Measurements from ENCODE around the gene SLC2A13.

SLC2A13 gene

DNA sequence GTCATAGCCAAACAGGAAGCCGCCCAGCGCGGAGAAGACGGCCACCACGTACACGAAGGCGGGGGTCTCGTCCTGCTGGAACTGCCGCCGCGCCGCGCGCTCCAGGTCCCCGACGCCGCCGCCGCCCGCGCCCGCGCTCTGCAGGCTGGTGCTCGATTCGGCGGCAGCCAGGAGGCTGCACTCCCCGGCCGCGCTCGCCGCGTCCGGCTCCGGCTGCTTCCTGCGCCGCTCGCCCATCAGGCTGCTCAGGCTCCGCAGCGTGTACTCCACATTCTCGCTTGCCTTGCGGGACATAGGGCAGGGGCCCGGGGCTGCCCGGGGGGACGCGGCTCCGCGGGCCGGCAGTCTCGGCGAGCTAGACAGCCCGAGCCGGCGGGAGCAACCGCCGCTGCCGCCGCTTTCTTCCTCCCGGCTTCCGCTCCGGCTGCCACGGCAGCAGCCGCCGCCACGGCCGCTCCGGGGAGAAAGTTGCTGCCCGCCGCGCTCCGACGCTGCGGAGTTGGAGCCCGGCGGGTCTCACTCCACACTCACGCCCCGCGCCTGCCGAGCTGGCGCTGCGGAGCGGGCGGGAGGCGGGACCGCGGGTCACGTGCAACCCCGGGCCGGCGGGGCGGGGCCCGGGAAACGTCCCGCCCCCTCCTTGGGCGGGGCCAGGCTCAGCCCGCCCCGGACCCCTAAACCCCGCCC, at the start of gene SLC2A13:
TSS of gene SLC2A13 (minus strand) at position 567 of the 687 bp plus-strand sequence. CDS start at position 294, 273 bp downstream.
- Histone ChIP-seq H3K9ac (ENCODE audit: low read length) (peak within 1 kb of the TSS; percentile 86), H3K36me3 (ENCODE audit: control insufficient read depth, insufficient read depth, low read length, severe bottlenecking) (no peaks in the 10 kb centered on the region), H3K4me3 (ENCODE audit: low read length) (peak within 1 kb of the TSS; percentile 86), H3K27me3 (replicated peaks; ENCODE audit: control insufficient read depth, insufficient read depth, low read length) (no peaks in the 10 kb centered on the region), H3K4me1 (ENCODE audit: control insufficient read depth, insufficient read depth, low read length) (peaks cover 20% of the 10 kb centered on the region), H3K9me3 (ENCODE audit: control insufficient read depth, low read length) (no peaks in the 10 kb centered on the region)
- peak; percentile 91 for DNase-seq (ENCODE audit: low read depth)

DNA sequence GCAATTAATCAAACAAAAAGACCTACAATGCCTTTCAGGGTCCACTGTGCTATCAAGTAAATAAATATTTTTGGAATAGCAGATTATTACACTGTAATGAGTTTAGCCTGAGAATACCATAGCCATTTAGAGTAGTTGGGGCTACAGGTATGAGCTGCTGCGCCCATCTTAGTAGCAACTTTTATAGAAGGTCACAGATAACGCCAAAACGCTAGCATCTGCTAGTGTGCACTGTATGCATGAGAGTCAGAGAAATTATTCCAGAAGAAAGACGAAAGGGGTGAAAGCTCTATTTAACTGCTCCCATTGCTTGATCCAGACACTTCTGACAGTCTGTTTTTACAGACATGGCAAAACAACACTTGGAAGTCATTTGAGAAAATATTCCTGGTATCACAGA, 48.5 kb upstream of the SLC2A13 start:
- no peaks in the 10 kb centered on the region for H3K27me3 ChIP-seq (replicated peaks; ENCODE audit: control insufficient read depth, insufficient read depth, low read length)
- H3K4me3 ChIP-seq (ENCODE audit: low read length) = no peak overlapping the region

DNA sequence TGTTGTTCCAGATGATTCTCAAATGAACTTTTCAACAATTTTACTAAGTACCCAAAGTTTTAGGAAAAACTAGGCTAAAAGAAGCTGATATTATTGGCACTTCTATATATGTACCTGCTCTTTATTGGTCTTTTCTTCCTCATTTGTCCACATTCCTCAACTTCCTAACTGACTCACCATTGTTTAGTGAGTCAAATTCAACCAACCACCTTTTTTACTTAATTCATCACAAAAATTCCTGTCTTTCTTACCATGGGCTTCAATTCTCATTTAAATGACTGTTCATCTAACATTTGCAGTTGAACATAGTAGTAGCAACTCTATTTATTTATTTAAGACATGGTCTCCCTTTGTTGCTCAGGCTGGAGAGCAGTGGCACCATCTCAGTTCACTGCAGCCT, 47.6 kb upstream of the SLC2A13 start:
- Histone ChIP-seq H3K27me3 (replicated peaks; ENCODE audit: control insufficient read depth, insufficient read depth, low read length) (no peaks in the 10 kb centered on the region), H3K9me3 (ENCODE audit: control insufficient read depth, low read length) (no peaks in the 10 kb centered on the region), H3K4me3 (ENCODE audit: low read length) (no peak overlapping the region), H3K36me3 (ENCODE audit: control insufficient read depth, insufficient read depth, low read length, severe bottlenecking) (no peaks in the 10 kb centered on the region), H3K9ac (ENCODE audit: low read length) (no peak overlapping the region), H3K4me1 (ENCODE audit: control insufficient read depth, insufficient read depth, low read length) (peaks cover 22% of the 10 kb centered on the region)
- no peak for DNase-seq (ENCODE audit: low read depth)

More for the DNA sequence above, 48.5 kb upstream of the SLC2A13 start:
- DNase-seq (ENCODE audit: low read depth) = no peak
- H3K9me3 ChIP-seq (ENCODE audit: control insufficient read depth, low read length) = no peaks in the 10 kb centered on the region
- no peaks in the 10 kb centered on the region for H3K36me3 ChIP-seq (ENCODE audit: control insufficient read depth, insufficient read depth, low read length, severe bottlenecking)
- H3K9ac ChIP-seq (ENCODE audit: low read length) = no peak overlapping the region
- peaks cover 30% of the 10 kb centered on the region for H3K4me1 ChIP-seq (ENCODE audit: control insufficient read depth, insufficient read depth, low read length)

DNA sequence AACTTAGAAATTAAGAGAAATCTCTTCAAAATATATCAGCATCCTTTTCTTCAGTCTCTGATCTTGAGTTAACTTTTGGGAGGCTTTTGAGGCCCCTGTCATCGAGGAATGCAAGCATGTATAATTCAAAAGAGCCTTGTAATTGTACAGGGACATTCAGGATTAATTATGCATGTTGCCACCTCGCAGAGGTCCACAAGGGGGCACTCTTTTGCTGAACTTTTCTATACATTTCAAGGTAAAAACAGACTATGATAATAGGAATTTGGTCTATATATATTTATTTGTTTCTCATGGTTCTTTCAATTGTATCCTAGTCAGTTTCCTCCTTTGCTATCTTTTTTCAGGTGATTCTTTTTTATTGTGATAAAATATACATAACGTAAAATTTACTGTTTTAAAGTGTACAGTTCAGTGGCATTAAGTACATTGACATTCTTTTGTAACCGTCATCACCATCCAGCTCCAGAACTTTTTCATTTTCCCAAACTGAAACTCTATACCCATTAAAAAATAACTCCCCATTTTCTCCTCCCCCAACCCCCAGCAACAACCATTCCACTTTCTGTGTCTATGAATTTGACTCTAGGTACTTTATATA, 47.0 kb upstream of the SLC2A13 start:
- Histone ChIP-seq H3K4me3 (ENCODE audit: low read length) (no peak overlapping the region), H3K9ac (ENCODE audit: low read length) (no peak overlapping the region)
- DNase-seq (ENCODE audit: low read depth) = peak; percentile 83

DNA sequence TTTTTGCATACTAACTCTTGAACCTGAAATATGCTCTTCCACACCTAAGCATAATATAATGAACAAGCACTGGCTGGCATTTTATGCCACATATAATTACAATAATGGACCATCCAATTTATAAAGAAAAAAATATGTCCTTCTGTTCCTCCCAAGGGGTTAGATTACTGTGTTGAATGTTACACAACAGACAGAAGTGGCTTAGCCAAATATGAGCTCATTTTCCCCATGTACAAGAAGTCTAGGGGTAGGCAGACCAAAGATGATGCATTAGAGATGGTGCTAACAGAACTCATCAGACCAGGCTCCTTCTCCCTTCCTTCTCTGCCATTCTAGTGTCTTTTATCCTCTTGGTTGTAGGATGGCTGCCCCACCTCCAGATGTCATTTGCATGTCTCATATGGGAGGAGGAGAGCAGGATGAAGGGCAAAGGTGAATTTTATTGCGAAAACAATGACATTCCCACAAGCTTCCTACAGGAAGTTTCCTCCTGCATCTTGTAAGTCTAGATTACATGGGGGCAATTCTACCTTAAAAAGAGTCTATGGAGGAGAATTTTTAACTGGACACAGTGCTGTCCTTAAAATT, 43.9 kb upstream of the SLC2A13 start:
- peaks cover 7% of the 10 kb centered on the region for H3K4me1 ChIP-seq (ENCODE audit: control insufficient read depth, insufficient read depth, low read length)
- no peaks in the 10 kb centered on the region for H3K9me3 ChIP-seq (ENCODE audit: control insufficient read depth, low read length)
- no peak overlapping the region for H3K4me3 ChIP-seq (ENCODE audit: low read length)
- no peaks in the 10 kb centered on the region for H3K27me3 ChIP-seq (replicated peaks; ENCODE audit: control insufficient read depth, insufficient read depth, low read length)
- H3K9ac ChIP-seq (ENCODE audit: low read length) = no peak overlapping the region
- no peak for DNase-seq (ENCODE audit: low read depth)
- no peaks in the 10 kb centered on the region for H3K36me3 ChIP-seq (ENCODE audit: control insufficient read depth, insufficient read depth, low read length, severe bottlenecking)

More for the DNA sequence above, 47.0 kb upstream of the SLC2A13 start:
- Histone ChIP-seq H3K36me3 (ENCODE audit: control insufficient read depth, insufficient read depth, low read length, severe bottlenecking) (no peaks in the 10 kb centered on the region), H3K4me1 (ENCODE audit: control insufficient read depth, insufficient read depth, low read length) (peaks cover 17% of the 10 kb centered on the region), H3K27me3 (replicated peaks; ENCODE audit: control insufficient read depth, insufficient read depth, low read length) (no peaks in the 10 kb centered on the region), H3K9me3 (ENCODE audit: control insufficient read depth, low read length) (no peaks in the 10 kb centered on the region)

DNA sequence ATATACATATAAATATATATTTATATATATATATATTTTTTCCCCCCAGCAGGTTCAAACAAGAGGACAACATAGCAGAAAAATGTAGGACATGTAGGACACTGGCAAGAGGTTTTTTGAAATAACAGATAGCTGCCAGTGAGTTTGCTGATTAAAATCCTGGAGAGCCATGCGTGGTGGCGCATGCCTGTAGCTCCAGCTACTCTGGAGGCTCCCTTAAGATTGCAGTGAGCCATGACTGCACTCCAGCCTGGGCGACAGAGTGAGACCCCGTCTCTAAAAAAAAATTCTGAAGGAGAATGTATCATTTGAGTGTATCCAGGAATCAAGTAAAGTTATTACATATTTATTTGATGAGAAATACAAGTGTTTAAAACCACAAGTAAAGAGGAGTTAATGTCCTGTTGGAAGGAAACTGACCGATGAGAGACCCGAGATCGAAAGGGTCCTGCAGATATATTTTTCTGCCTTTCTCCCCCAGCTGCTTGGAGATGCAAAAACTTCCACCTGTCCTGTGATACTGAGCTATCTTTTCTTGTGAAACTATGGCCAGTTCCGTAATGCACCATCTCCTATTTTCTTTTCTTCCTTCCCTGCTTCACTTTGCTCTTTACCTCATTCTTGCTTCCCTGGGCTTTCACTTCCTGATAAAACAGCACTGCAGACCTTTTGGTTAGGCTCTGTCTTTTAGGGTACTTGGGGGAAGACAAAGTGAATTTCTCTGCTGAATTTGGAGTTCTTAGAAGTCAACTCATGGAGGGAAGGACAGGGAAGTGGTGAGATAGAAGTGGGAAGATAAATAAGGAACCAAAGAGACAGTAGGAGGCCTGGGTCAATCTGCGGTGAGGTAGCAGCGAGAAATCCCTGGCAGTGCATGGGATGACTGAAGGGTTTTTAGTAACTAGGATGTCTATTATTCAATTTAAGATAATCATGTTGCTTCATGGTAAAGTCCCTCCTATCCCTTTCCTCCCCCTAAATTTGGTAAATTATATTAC, 41.2 kb upstream of the SLC2A13 start:
- no peak overlapping the region for H3K4me3 ChIP-seq (ENCODE audit: low read length)
- no peak overlapping the region for H3K9ac ChIP-seq (ENCODE audit: low read length)
- H3K4me1 ChIP-seq (ENCODE audit: control insufficient read depth, insufficient read depth, low read length) = peaks cover 7% of the 10 kb centered on the region
- H3K36me3 ChIP-seq (ENCODE audit: control insufficient read depth, insufficient read depth, low read length, severe bottlenecking) = no peaks in the 10 kb centered on the region
- no peaks in the 10 kb centered on the region for H3K9me3 ChIP-seq (ENCODE audit: control insufficient read depth, low read length)
- H3K27me3 ChIP-seq (replicated peaks; ENCODE audit: control insufficient read depth, insufficient read depth, low read length) = no peaks in the 10 kb centered on the region
- DNase-seq (ENCODE audit: low read depth) = no peak

DNA sequence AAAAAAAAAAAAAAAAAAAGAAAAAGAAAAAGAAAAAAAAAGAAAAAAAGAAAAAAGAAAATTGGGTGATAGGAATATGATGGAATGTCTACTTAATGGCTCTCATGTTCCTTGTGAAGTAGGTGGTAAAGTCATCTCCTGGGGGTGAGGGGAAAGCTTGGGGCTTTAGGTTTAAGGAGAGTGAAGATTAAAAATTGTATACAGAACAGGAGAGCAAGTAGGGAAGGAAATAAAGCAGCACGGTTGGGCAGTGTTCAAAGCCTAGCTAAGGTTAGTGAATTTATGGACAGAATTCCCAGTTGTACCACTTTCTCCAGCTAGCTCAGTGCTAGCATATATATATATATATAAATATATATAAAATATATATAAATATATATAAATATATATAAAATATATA, 40.0 kb upstream of the SLC2A13 start:
- Histone ChIP-seq H3K4me3 (ENCODE audit: low read length) (no peak overlapping the region), H3K27me3 (replicated peaks; ENCODE audit: control insufficient read depth, insufficient read depth, low read length) (no peaks in the 10 kb centered on the region), H3K9ac (ENCODE audit: low read length) (no peak overlapping the region), H3K36me3 (ENCODE audit: control insufficient read depth, insufficient read depth, low read length, severe bottlenecking) (no peaks in the 10 kb centered on the region), H3K4me1 (ENCODE audit: control insufficient read depth, insufficient read depth, low read length) (peaks cover 7% of the 10 kb centered on the region), H3K9me3 (ENCODE audit: control insufficient read depth, low read length) (no peaks in the 10 kb centered on the region)
- DNase-seq (ENCODE audit: low read depth) = no peak

DNA sequence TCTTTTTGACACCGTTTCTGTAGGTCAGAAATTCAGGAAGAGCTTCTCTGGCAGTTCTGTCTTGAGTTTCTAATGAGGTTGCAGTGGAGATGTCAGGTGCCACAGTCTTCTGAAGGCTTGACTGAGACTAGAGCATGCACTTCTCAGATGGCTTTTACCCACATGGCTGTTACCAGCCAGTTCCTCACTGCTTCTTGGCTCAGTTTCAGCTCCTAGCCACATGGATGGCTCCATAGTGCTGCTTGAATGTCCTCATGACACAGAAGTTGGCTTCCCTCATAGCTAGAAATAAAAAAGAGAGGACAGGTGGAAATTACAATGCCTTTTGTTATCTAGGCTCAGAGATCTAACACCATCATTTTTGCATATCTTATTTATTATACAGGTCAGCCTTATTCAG, 38.1 kb upstream of the SLC2A13 start:
- no peak overlapping the region for H3K9ac ChIP-seq (ENCODE audit: low read length)
- no peaks in the 10 kb centered on the region for H3K4me1 ChIP-seq (ENCODE audit: control insufficient read depth, insufficient read depth, low read length)
- no peak overlapping the region for H3K4me3 ChIP-seq (ENCODE audit: low read length)
- no peak for DNase-seq (ENCODE audit: low read depth)
- H3K27me3 ChIP-seq (replicated peaks; ENCODE audit: control insufficient read depth, insufficient read depth, low read length) = no peaks in the 10 kb centered on the region
- H3K36me3 ChIP-seq (ENCODE audit: control insufficient read depth, insufficient read depth, low read length, severe bottlenecking) = no peaks in the 10 kb centered on the region
- no peaks in the 10 kb centered on the region for H3K9me3 ChIP-seq (ENCODE audit: control insufficient read depth, low read length)

DNA sequence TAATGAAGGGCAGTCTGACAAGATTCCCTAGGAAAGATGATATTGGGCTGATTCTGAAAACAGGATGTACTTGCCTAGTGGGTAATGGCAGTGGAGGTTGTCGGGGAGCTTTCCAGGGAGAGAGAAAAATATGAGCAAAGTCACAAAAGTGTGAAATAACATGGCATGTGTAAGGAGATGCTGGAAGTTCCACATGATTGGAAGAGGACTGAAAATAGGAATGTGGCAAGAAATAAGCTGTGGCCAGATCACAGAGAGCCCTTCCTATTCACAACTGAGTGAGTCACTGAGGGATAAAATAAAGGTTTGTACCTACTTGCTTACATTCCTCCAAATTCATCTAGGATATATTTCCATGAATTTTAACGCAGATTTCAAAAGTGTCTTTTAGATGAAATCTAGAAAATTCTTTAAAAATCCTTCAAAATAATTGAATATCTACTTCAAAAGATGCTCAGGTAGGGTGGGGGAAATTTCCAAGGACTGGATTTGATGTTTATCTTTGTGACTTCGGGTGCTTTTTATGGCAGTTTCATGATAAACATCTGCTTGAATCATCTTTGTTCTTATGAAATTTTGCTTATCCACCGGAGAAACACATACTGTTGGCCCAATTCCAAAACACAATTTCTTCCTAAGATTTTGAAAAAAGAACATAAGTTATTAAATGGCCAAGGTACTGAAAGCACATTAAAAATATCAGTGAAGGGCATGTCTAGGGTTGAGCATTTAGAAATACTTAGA, 36.3 kb upstream of the SLC2A13 start:
- Histone ChIP-seq H3K9me3 (ENCODE audit: control insufficient read depth, low read length) (no peaks in the 10 kb centered on the region), H3K4me3 (ENCODE audit: low read length) (no peak overlapping the region), H3K36me3 (ENCODE audit: control insufficient read depth, insufficient read depth, low read length, severe bottlenecking) (no peaks in the 10 kb centered on the region), H3K4me1 (ENCODE audit: control insufficient read depth, insufficient read depth, low read length) (no peaks in the 10 kb centered on the region), H3K27me3 (replicated peaks; ENCODE audit: control insufficient read depth, insufficient read depth, low read length) (no peaks in the 10 kb centered on the region), H3K9ac (ENCODE audit: low read length) (no peak overlapping the region)
- no peak for DNase-seq (ENCODE audit: low read depth)

DNA sequence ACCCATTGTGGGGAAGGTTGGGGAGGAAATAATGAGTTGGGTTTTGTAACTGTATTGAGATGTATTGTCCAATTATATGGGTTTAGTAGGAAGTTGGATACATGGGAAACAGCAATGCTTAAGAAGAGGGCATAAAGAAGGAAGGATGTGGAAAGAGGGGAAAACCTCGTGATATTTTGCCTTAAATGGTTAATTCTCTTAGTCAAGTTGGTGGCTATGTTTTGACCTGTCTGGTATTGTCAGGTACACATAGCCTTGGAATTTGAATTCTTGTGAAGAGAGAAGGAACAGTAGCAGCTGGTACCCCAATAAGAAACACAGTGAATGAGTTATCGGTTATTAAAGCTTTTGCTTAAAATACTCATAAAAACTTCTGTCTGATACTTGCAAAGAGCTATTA, 32.6 kb upstream of the SLC2A13 start:
- no peak overlapping the region for H3K9ac ChIP-seq (ENCODE audit: low read length)

More for the DNA sequence above, 32.6 kb upstream of the SLC2A13 start:
- Histone ChIP-seq H3K9me3 (ENCODE audit: control insufficient read depth, low read length) (no peaks in the 10 kb centered on the region), H3K27me3 (replicated peaks; ENCODE audit: control insufficient read depth, insufficient read depth, low read length) (no peaks in the 10 kb centered on the region), H3K36me3 (ENCODE audit: control insufficient read depth, insufficient read depth, low read length, severe bottlenecking) (no peaks in the 10 kb centered on the region), H3K4me1 (ENCODE audit: control insufficient read depth, insufficient read depth, low read length) (no peaks in the 10 kb centered on the region), H3K4me3 (ENCODE audit: low read length) (no peak overlapping the region)
- DNase-seq (ENCODE audit: low read depth) = no peak
